H1 (cell line): ENCODE data around the gene USH2A. TPM values are rescaled to one million over a fixed set of nuclear protein-coding genes. Genes with fewer than 3 reads are reported as not detected.

Source experiments
- CTCF ChIA-PET: fragments of 300-600 bp; sonication (Branson Sonifier 250); formaldehyde crosslinking; loops from one replicate; lab custom pipeline; 2021; ENCODE audit not compliant: partially characterized antibody; lab: Charles Lee
- POLR2A ChIA-PET: fragments of 300-600 bp; sonication (Branson Sonifier 250); formaldehyde crosslinking; loops from one replicate; lab custom pipeline; 2021; ENCODE audit warnings: inconsistent platforms; ENCODE audit not compliant: partially characterized antibody; lab: Charles Lee
- DNase-seq, 2 experiments: peaks; one replicate each; pipeline versions ENCODE4 v3.0.0 to v3.0.0-alpha.2; 2010 to 2022; ENCODE audit warnings: low spot score in 2 of 2, low read depth in 1 of 2, mixed read lengths in 1 of 2
- FAIRE-seq: peaks from 2 replicates; lab custom pipeline; 2011; peaks lifted over from hg19 to GRCh38; lab: Jason Lieb, UNC
- H2AFZ ChIP-seq: 2 replicates; pipeline ENCODE4 v1.8.1; 2012; ENCODE audit warnings: low read length, inconsistent platforms
- H2AK5ac ChIP-seq: 2 replicates; pipeline ENCODE4 v1.6.1; 2013; ENCODE audit warnings: low read depth, low read length
- H2BK120ac ChIP-seq: replicated peaks from 2 replicates; pipeline ENCODE3; 2013; ENCODE audit warnings: low read depth, low read length, inconsistent platforms
- H2BK12ac ChIP-seq: 2 replicates; pipeline ENCODE4 v1.6.1; 2013; ENCODE audit warnings: low read depth, low read length
- H2BK15ac ChIP-seq: 2 replicates; pipeline ENCODE4 v1.6.1; 2013; ENCODE audit warnings: low read length
- H2BK20ac ChIP-seq: 2 replicates; pipeline ENCODE4 v1.6.1; 2013; ENCODE audit warnings: low read length
- H2BK5ac ChIP-seq: 2 replicates; pipeline ENCODE4 v1.6.1; 2013; ENCODE audit warnings: low read depth, low read length
- H3K14ac ChIP-seq: 2 replicates; pipeline ENCODE4 v1.6.1; 2013; ENCODE audit warnings: inconsistent platforms; ENCODE audit not compliant: insufficient read length
- H3K18ac ChIP-seq: 2 replicates; pipeline ENCODE4 v1.6.1; 2013; ENCODE audit warnings: low read length; ENCODE audit errors: extremely low read depth
- H3K23ac ChIP-seq: 2 replicates; pipeline ENCODE4 v1.6.1; 2013; ENCODE audit warnings: inconsistent platforms; ENCODE audit not compliant: insufficient read length
- H3K23me2 ChIP-seq: 2 replicates; pipeline ENCODE4 v1.6.1; 2013; ENCODE audit warnings: low read depth, low read length
- H3K27ac ChIP-seq: 2 replicates; pipeline ENCODE4 v1.6.1; 2011; ENCODE audit warnings: low read depth, low read length, inconsistent platforms
- H3K27me3 ChIP-seq, 4 experiments: replicated peaks in 1 of 4; 1 replicate in 1 of 4; 2 replicates in 3 of 4; pipeline versions ENCODE4 v1.6.1 to v1.8.1; 2011 to 2013; ENCODE audit warnings: low read length in 3 of 4, mild to moderate bottlenecking in 3 of 4, inconsistent platforms in 2 of 4, mixed read lengths in 2 of 4, moderate library complexity in 1 of 4; ENCODE audit not compliant: control insufficient read depth in 3 of 4, insufficient read depth in 3 of 4; ENCODE audit errors: extremely low read depth in 1 of 4
- H3K36me3 ChIP-seq, 4 experiments: 2 replicates each; pipeline versions ENCODE4 v1.6.1 to v1.8.1; 2011 to 2013; ENCODE audit warnings: mild to moderate bottlenecking in 4 of 4, low read length in 3 of 4, moderate library complexity in 2 of 4, control low read depth in 1 of 4, inconsistent platforms in 1 of 4; ENCODE audit not compliant: insufficient read depth in 4 of 4, control insufficient read depth in 2 of 4
- H3K4ac ChIP-seq: replicated peaks from 2 replicates; pipeline ENCODE3; 2013; ENCODE audit warnings: low read length, low read depth, mixed read lengths, inconsistent platforms; ENCODE audit not compliant: insufficient read length
- H3K4me1 ChIP-seq, 4 experiments: replicated peaks in 1 of 4; 1 replicate in 1 of 4; 2 replicates in 3 of 4; pipeline versions ENCODE4 v1.6.1 to v1.8.1; 2011 to 2013; ENCODE audit warnings: low read length in 3 of 4, inconsistent platforms in 2 of 4, mixed read lengths in 1 of 4; ENCODE audit not compliant: insufficient read depth in 4 of 4, control insufficient read depth in 3 of 4
- H3K4me2 ChIP-seq, 2 experiments: 2 replicates each; pipeline versions ENCODE4 v1.6.1 to v1.8.1; 2011 to 2013; ENCODE audit warnings: low read depth in 2 of 2, low read length in 2 of 2, control low read depth in 1 of 2, inconsistent platforms in 1 of 2, mild to moderate bottlenecking in 1 of 2; ENCODE audit not compliant: insufficient read depth in 1 of 2
- H3K4me3 ChIP-seq, 4 experiments: fragments of 200-600, 300-600 bp in 1 of 4; sonication (generic), shearing (Covaris generic), sonication (Bioruptor Twin) in 1 of 4; 2 replicates each; pipeline versions ENCODE4 v1.5.1 to v1.8.1; 2011 to 2016; ENCODE audit warnings: low read length in 4 of 4, low read depth in 3 of 4, control low read depth in 2 of 4, inconsistent platforms in 2 of 4, mild to moderate bottlenecking in 2 of 4, mixed read lengths in 1 of 4, moderate library complexity in 1 of 4; ENCODE audit not compliant: insufficient read depth in 2 of 4; ENCODE audit errors: extremely low read depth in 1 of 4
- H3K56ac ChIP-seq: replicated peaks from 2 replicates; pipeline ENCODE3; 2013; ENCODE audit warnings: low read depth, mild to moderate bottlenecking, mixed read lengths, low read length, inconsistent platforms; ENCODE audit not compliant: insufficient read length
- H3K79me1 ChIP-seq: 2 replicates; pipeline ENCODE4 v1.6.1; 2013; ENCODE audit warnings: low read depth, low read length, control low read depth
- H3K79me2 ChIP-seq, 2 experiments: 2 replicates each; pipeline versions ENCODE4 v1.6.1 to v1.8.1; 2012 to 2013; ENCODE audit warnings: low read length in 2 of 2, mild to moderate bottlenecking in 2 of 2, inconsistent platforms in 1 of 2; ENCODE audit not compliant: insufficient read depth in 2 of 2, control insufficient read depth in 1 of 2
- H3K9ac ChIP-seq, 4 experiments: replicated peaks in 1 of 4; 1 replicate in 1 of 4; 2 replicates in 3 of 4; pipeline versions ENCODE4 v1.6.1 to v1.8.1; 2011 to 2013; ENCODE audit warnings: low read depth in 3 of 4, low read length in 3 of 4, control low read depth in 2 of 4, mild to moderate bottlenecking in 2 of 4, moderate library complexity in 2 of 4, inconsistent platforms in 1 of 4; ENCODE audit errors: extremely low read depth in 1 of 4
- H3K9me3 ChIP-seq, 2 experiments: 2 replicates each; pipeline versions ENCODE4 v1.6.1 to v1.8.1; 2012 to 2013; ENCODE audit warnings: mild to moderate bottlenecking in 2 of 2, moderate library complexity in 2 of 2, control low read depth in 1 of 2, inconsistent platforms in 1 of 2, low read depth in 1 of 2, low read length in 1 of 2, mixed read lengths in 1 of 2; ENCODE audit not compliant: insufficient read depth in 2 of 2
- H4K20me1 ChIP-seq, 2 experiments: replicated peaks in 1 of 2; 2 replicates each; pipeline versions ENCODE3 to v1.8.1; 2011 to 2013; ENCODE audit warnings: inconsistent platforms in 2 of 2, low read length in 2 of 2, mild to moderate bottlenecking in 1 of 2; ENCODE audit not compliant: insufficient read depth in 2 of 2, control insufficient read depth in 1 of 2
- H4K5ac ChIP-seq: 2 replicates; pipeline ENCODE4 v1.6.1; 2013; ENCODE audit warnings: low read length, low read depth, mixed read lengths, inconsistent platforms; ENCODE audit not compliant: insufficient read length
- H4K8ac ChIP-seq: 2 replicates; pipeline ENCODE4 v1.8.0; 2013; ENCODE audit warnings: mild to moderate bottlenecking, moderate library complexity, low read length, inconsistent platforms; ENCODE audit not compliant: insufficient read depth; ENCODE audit errors: extremely low read depth
- H4K91ac ChIP-seq: replicated peaks from 2 replicates; pipeline ENCODE3; 2013; ENCODE audit warnings: low read length, mixed read lengths, inconsistent platforms; ENCODE audit not compliant: insufficient read length
- BACH1 ChIP-seq: IDR thresholded peaks from 2 replicates; pipeline ENCODE4 v1.6.1; 2012; ENCODE audit warnings: low read length, improper control_type of control experiment
- CBX5 ChIP-seq: fragments of 300-800, 300-1000 bp; sonication (generic); IDR thresholded peaks from 2 replicates; pipeline ENCODE4 v1.7.1; 2016; ENCODE audit warnings: antibody characterized with exemption, low read length, low read depth
- CBX8 ChIP-seq: fragments of 300-800, 300-1000 bp; sonication (generic); IDR thresholded peaks from 2 replicates; pipeline ENCODE4 v1.7.1; 2016; ENCODE audit warnings: low read depth, low read length, borderline replicate concordance
- CREB1 ChIP-seq: IDR thresholded peaks from 2 replicates; pipeline ENCODE4 v1.6.1; 2012; ENCODE audit warnings: inconsistent platforms
- EP300 ChIP-seq, 2 experiments: IDR thresholded peaks; 1 replicate in 1 of 2; 2 replicates in 1 of 2; pipeline ENCODE4 v1.6.1; 2011 to 2012; ENCODE audit warnings: low read depth in 2 of 2, low read length in 2 of 2, mild to moderate bottlenecking in 2 of 2, borderline replicate concordance in 1 of 2, inconsistent platforms in 1 of 2, moderate library complexity in 1 of 2
- EZH2 ChIP-seq: fragments of 200-600 bp; sonication (generic); IDR thresholded peaks from 2 replicates; pipeline ENCODE4 v1.7.1; 2012; ENCODE audit warnings: low read depth, mild to moderate bottlenecking, moderate library complexity, low read length, inconsistent platforms; ENCODE audit not compliant: severe bottlenecking
- FOSL1 ChIP-seq: IDR thresholded peaks from 2 replicates; pipeline ENCODE4 v1.6.1; 2011; ENCODE audit warnings: mild to moderate bottlenecking, low read depth, low read length, moderate library complexity; ENCODE audit not compliant: insufficient read depth
- GABPA ChIP-seq: IDR thresholded peaks from 2 replicates; pipeline ENCODE4 v1.6.1; 2011; ENCODE audit warnings: mild to moderate bottlenecking, low read length, moderate library complexity, borderline replicate concordance; ENCODE audit not compliant: insufficient read depth
- HDAC2 ChIP-seq, 2 experiments: fragments of 300-600 bp in 1 of 2; sonication (generic) in 1 of 2; IDR thresholded peaks; 2 replicates each; pipeline ENCODE4 v1.6.1; 2011 to 2012; ENCODE audit warnings: low read depth in 2 of 2, low read length in 2 of 2, mild to moderate bottlenecking in 2 of 2, moderate library complexity in 2 of 2, borderline replicate concordance in 1 of 2, inconsistent platforms in 1 of 2
- SAP30 ChIP-seq: fragments of 300-600 bp; sonication (generic); IDR thresholded peaks from 2 replicates; pipeline ENCODE4 v1.7.1; 2012; ENCODE audit warnings: low read length, moderate library complexity, mild to moderate bottlenecking, inconsistent platforms; ENCODE audit not compliant: insufficient read depth, insufficient replicate concordance
- TAF1 ChIP-seq: IDR thresholded peaks from 2 replicates; pipeline ENCODE4 v1.6.1; 2011; ENCODE audit warnings: mild to moderate bottlenecking, low read depth, low read length
- TAF7 ChIP-seq: optimal IDR thresholded peaks from 2 replicates; pipeline ENCODE3; 2011; ENCODE audit warnings: low read depth, mild to moderate bottlenecking, inconsistent platforms, low read length, moderate library complexity, borderline replicate concordance
- WGBS, 2 experiments: shearing (Covaris generic) in 1 of 2; methylation state at CpG; one replicate each; pipeline versions ENCODE4 v1.1.6 to v1.1.7; 2013 to 2015; ENCODE audit warnings: low lambda C conversion rate in 2 of 2, mixed read lengths in 2 of 2, inconsistent platforms in 1 of 2, low coverage in 1 of 2, missing lambda C conversion rate in 1 of 2; ENCODE audit not compliant: insufficient replicate concordance in 2 of 2, insufficient coverage in 1 of 2, insufficient read length in 1 of 2; ENCODE audit errors: extremely low coverage in 1 of 2, missing lambda C conversion rate in 1 of 2; 5-methylcytosine and 5-hydroxymethylcytosine counted together
- polyA plus RNA-seq, 7 experiments: library from polyadenylated mRNA; depleted of rRNA in 3 of 7; stranded (reverse) in 5 of 7; unstranded in 2 of 7; fragments of >200 nt in 5 of 7; fragments of 200-250 nt in 2 of 7; gene quantifications; 1 replicate in 5 of 7; 2 replicates in 1 of 7; 4 replicates in 1 of 7; pipeline versions ENCODE4 v1.2.1 to v1.2.3, GENCODE V29; 2011 to 2013; ENCODE audit warnings: missing spikeins in 2 of 7, mixed read lengths in 2 of 7
- total RNA-seq: library from RNA; stranded (reverse); fragmentation: NEBNext Ultra II Directional; extraction: Animal tissue kit (Norgen Biotek cat#: 25700); gene quantifications from 2 replicates; pipeline ENCODE4 v1.2.1, GENCODE V29; 2021
- TF ChIP-seq, protein P1 (sequence below): IDR thresholded peaks from 2 replicates; pipeline ENCODE4 v1.6.1; 2012; ENCODE audit warnings: inconsistent platforms

The USH2A gene
- total and polyA plus RNA-seq, 2 of the 8 experiments (the other 6 are each of a cell fraction or from before 2014, with no cell fraction given), result 0.02 to 0.17 TPM

DNA sequence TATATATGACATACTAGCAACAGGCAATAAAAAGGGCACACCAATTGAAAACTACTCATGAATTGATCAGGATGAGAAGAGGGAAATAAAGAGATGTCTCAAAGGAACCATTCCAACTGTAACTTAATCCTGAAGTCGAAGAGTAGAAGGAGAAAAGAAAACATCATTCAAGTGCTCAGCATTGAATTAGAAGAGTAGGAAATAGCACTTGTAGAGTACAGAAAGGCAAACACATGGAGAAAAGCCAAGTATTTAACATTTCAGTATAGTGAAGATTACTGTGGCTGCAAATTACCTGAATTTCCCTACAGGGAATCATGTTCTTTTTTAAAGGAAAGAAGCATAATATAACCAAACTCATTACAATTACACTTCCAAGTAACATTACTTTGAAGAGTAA, 651.1 kb downstream of the USH2A start:
- H4K8ac ChIP-seq, result no peak overlapping the region
- CTCF ChIA-PET, result interaction anchor here (1.1 kb wide), 1 partner anchor 62 kb away, joined by 3 read pairs; no protein-coding TSS in a partner anchor
- H3K23ac ChIP-seq, result no peak overlapping the region
- no peaks in the 10 kb centered on the region for H3K23me2 ChIP-seq
- H3K79me1 ChIP-seq, result no peaks in the 10 kb centered on the region
- no peak overlapping the region for H3K14ac ChIP-seq
- H3K9ac ChIP-seq, result no peak overlapping the region
- no peak overlapping the region for H3K4me2 ChIP-seq
- no peaks in the 10 kb centered on the region for H3K27me3 ChIP-seq
- H2AFZ ChIP-seq, result no peak overlapping the region
- no peak overlapping the region for H3K4me3 ChIP-seq
- no peaks in the 10 kb centered on the region for H3K79me2 ChIP-seq
- H3K9me3 ChIP-seq, result no peaks in the 10 kb centered on the region
- H4K5ac ChIP-seq, result no peak overlapping the region
- H3K56ac ChIP-seq, result no peak overlapping the region
- no peak overlapping the region for H3K4ac ChIP-seq
- no peak overlapping the region for H2AK5ac ChIP-seq
- WGBS, 2 experiments, result 71% methylated on average over 1 of the region's 1 CpG; no CpG with 5 or more reads in 1 of the 2 experiments
- no peak overlapping the region for H3K27ac ChIP-seq
- no peak for DNase-seq
- no peak overlapping the region for H2BK15ac ChIP-seq
- POLR2A ChIA-PET, result no interaction called here
- H2BK20ac ChIP-seq, result no peak overlapping the region
- H4K20me1 ChIP-seq, result no peaks in the 10 kb centered on the region
- no peak overlapping the region for H2BK5ac ChIP-seq
- no peak overlapping the region for H4K91ac ChIP-seq
- FAIRE-seq, result no peak
- no peak overlapping the region for H2BK12ac ChIP-seq
- H3K4me1 ChIP-seq, result peaks cover 0 to 11% (median 2%) of the 10 kb centered on the region in 4 experiments; a peak in 2 of 7 replicates
- H2BK120ac ChIP-seq, result no peak overlapping the region
- no peaks in the 10 kb centered on the region for H3K36me3 ChIP-seq
- no peak overlapping the region for H3K18ac ChIP-seq
- TF ChIP-seq SAP30, result no peak
- no peak for TF ChIP-seq CBX8
- no peak for TF ChIP-seq EP300 (IDR thresholded peaks at IDR 0.05; ENCODE audit: borderline replicate concordance in 1 of 2, low read depth in 2 of 2, low read length in 2 of 2)
- no peak for TF ChIP-seq CBX5
- TF ChIP-seq BACH1, result no peak
- no peak for TF ChIP-seq GABPA
- no peak for TF ChIP-seq HDAC2 (IDR thresholded peaks at IDR 0.05; ENCODE audit: borderline replicate concordance in 1 of 2, low read depth in 2 of 2, low read length in 2 of 2)
- TF ChIP-seq TAF1, result no peak
- TF ChIP-seq TAF7, result no peak
- no peak for TF ChIP-seq EZH2
- TF ChIP-seq, protein P1, sequence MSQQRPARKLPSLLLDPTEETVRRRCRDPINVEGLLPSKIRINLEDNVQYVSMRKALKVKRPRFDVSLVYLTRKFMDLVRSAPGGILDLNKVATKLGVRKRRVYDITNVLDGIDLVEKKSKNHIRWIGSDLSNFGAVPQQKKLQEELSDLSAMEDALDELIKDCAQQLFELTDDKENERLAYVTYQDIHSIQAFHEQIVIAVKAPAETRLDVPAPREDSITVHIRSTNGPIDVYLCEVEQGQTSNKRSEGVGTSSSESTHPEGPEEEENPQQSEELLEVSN, result no peak
- no peak for TF ChIP-seq FOSL1
- TF ChIP-seq CREB1, result no peak
